Left kidney (tissue), 2 donors: ENCODE data around the gene P4HA1. TPM values are rescaled to one million over a fixed set of nuclear protein-coding genes. Genes with fewer than 3 reads are reported as not detected.

ENCODE experiments used
- DNase-seq: peaks from one replicate; pipeline ENCODE4 v3.0.0-alpha.2; 2013
- polyA plus RNA-seq: library from polyadenylated mRNA; unstranded; fragments of 120-200 nt; gene quantifications from one replicate; pipeline ENCODE4 v1.2.1, GENCODE V29; 2013; ENCODE audit not compliant: insufficient read length

Gene P4HA1
- polyA plus RNA-seq, 1 donor: 95.2 TPM

DNA sequence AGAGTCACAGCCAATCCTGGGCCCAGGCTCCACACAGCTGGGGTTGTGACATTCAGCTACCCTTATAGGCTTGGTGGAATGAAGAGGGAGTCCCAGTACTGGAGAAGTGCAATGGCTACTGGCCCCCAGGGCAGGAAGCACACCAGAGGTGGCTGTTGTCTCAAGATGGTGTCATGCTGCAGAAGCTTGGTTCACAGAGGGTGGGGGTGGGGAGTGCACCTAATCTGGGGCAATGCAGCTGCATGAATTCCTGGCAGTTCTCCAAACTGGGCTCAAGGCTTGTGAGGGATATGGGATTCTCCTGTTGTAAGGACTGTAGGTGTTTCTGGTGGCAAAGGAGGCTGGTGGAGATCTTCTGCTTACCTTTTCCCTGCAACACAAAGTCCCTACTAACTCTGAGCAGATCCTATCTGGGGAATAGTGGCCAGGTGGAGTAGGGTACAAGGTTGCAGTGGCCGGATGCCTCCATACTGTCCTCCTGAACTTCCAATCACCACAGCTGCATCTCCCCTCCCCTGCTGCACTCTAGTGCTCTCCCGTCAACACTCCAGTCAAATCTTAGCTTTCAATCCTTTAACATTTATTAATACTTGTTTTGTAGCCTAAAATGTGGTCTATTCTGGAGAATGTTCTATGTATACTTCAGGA lies 114.7 kb downstream of the P4HA1 start:
- DNase-seq: no peak

GRCh38 chr10:72981028-72981881 lies 115.4 kb downstream of the P4HA1 start:
- no peak for DNase-seq

DNA sequence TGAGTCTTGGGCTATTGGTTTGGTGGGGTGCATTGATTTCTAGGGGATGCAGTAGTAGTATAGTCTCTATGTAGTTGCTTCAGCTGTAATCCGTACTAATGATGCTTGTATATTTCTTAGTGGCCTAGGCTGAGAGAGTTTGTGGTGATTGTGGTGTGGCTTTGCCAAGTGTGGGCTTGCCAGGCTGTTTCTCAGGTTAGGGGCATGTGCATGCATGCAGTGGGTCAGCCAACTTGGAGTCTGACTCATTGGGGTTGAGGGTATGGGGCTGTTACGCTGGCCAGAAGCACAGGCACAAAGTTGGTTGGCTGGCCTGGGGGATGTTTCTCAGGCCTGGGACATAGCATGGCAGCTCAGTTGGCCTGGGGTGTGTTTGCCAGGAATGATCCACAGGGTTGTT lies 116.3 kb downstream of the P4HA1 start:
- DNase-seq: no peak

DNA sequence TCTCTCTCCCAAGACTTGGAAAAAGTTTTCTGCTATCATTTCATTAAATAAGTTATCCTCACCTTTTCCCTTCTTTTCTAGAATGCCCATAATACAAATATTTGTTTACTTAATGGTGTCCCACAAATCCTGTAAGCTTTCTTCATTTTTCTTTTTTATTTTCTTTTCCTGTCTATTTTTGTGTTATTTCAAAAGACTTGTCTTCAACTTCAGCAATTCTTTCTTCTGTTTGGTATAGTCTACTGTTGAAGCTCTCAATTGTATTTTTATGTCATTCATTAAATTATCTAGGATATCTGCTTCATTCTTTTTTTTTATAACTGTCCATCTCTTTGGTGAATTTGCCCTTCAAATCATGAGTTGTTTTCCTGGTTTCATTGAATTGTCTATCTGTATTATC lies 117.0 kb downstream of the P4HA1 start:
- DNase-seq: no peak

DNA sequence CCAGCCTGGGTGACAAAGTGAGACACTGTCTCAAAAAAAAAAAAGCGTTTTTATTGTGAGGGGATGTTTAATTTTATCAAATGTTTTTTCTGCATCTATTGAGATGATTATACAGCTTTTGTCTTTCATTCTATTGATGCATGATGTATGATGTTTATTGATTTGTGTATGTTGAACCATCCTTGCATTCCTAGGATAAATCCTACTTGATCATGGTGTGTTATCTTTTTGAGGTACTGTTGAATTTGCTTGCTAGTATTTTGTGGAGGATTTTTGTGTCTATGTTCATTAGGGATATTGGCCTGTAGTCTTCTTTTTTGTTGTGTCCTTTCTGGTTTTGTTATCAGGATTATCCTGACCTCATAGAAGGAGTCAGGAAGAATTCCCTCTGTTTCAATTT lies 119.8 kb downstream of the P4HA1 start:
- no peak for DNase-seq

Other genes starting within 250 kb of the P4HA1 start
- gene OIT3, start 203.1 kb downstream of the P4HA1 start, polyA plus RNA-seq: 3.0 TPM
- 10.4 TPM for gene PLA2G12B, start 142.1 kb downstream of the P4HA1 start, polyA plus RNA-seq
- gene NUDT13, start 13.6 kb upstream of the P4HA1 start, polyA plus RNA-seq: 10.6 TPM
- gene ECD, start 71.1 kb upstream of the P4HA1 start, polyA plus RNA-seq: 42.8 TPM
- 61.6 TPM for gene FAM149B1, start 71.3 kb upstream of the P4HA1 start, polyA plus RNA-seq
- 41.2 TPM for gene DNAJC9, start 150.4 kb upstream of the P4HA1 start, polyA plus RNA-seq
- gene MRPS16, start 155.8 kb upstream of the P4HA1 start, polyA plus RNA-seq: 76.0 TPM